GM12892 (cell line): ENCODE measurements around the gene RCCD1.

Source experiments
- DNase-seq: peaks from one replicate; pipeline ENCODE4 v3.0.0; 2011; ENCODE audit not compliant: insufficient read length
- FAIRE-seq: peaks from 2 replicates; lab custom pipeline; 2011; peaks lifted over from hg19 to GRCh38; lab: Jason Lieb, UNC
- POLR2A ChIP-seq: IDR thresholded peaks from 2 replicates; pipeline ENCODE4 v1.6.1; 2011; ENCODE audit warnings: low read depth, low read length, control low read depth
- POLR2AphosphoS5 ChIP-seq: IDR thresholded peaks from 2 replicates; pipeline ENCODE4 v1.6.1; 2011; ENCODE audit warnings: low read depth, low read length, control low read depth
- TAF1 ChIP-seq: IDR thresholded peaks from 2 replicates; pipeline ENCODE4 v1.6.1; 2011; ENCODE audit warnings: low read depth, mild to moderate bottlenecking, control low read depth, low read length, borderline replicate concordance

RCCD1 gene

GRCh38 chr15:90911906-90912769 is 42.5 kb upstream of the RCCD1 start:
- DNase-seq = no peak
- TF ChIP-seq POLR2A (no peak), TAF1 (no peak), POLR2AphosphoS5 (no peak)
- no peak for FAIRE-seq

GRCh38 chr15:90912770-90913075 is 42.0 kb upstream of the RCCD1 start:
- TF ChIP-seq POLR2A = no peak
- no peak for TF ChIP-seq TAF1
- no peak for TF ChIP-seq POLR2AphosphoS5
- DNase-seq (no peak), FAIRE-seq (no peak)

DNA sequence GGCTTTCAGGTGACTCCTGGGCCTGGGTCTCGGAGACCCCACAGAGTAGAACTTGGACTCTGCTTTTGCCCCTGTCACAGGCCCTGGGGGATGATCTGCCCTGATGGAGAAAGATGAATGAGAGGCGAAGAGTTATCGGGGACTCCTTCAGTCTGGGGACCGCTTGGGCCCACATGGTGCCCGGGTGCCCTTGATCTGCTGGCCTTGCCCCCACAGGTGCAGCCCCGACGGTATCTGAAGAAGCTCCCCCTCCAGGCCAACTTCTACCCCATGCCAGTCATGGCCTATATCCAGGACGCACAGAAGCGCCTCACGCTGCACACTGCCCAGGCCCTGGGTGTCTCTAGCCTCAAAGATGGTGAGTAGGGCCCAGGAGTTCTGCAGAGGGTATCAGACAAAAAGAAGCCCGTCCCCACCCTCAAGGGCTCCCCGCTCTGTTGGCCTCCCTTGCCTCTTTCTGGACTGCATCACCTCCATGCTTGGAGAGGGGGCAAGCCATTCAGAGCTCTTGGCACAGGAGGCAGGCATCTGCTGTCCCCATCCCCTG is 41.2 kb upstream of the RCCD1 start:
- FAIRE-seq (no peak), DNase-seq (no peak)
- TF ChIP-seq POLR2AphosphoS5 (no peak), POLR2A (no peak), TAF1 (no peak)

- TF ChIP-seq TAF1 (no peak), POLR2AphosphoS5 (no peak)
- no peak for DNase-seq
- no peak for FAIRE-seq
Observed at GRCh38 chr15:90914305-90915080, 40.2 kb upstream of the RCCD1 start.

DNA sequence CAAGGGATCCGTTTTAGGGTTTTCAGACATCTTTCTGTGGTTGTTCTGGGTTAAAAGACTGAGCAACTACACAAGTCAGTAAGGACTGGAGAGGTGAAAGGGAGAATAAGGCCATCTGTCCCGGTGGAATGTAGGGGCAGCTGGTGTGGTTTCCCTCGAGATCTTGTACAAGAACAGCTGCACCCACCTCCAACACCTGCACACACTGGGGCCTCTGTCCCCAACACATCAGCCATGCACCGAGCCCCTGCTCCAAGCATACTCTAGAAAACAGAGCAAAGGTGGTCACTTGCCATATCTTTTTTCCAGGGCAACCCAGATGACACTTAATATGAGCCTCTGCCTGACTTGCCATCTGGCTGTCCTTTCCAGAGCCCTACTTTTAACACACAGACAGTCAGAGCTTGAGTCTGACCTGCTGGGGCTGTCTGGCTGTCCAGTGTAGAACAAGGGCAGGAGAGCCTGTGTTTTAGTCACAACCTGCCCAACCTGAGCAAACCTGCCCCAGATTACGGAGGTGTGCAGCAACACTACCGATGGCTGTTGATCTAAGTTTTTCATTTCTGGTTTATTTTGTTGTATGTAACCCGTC is 39.4 kb upstream of the RCCD1 start:
- FAIRE-seq (no peak), DNase-seq (no peak)
- TF ChIP-seq POLR2AphosphoS5 (no peak), POLR2A (no peak), TAF1 (no peak)

DNA sequence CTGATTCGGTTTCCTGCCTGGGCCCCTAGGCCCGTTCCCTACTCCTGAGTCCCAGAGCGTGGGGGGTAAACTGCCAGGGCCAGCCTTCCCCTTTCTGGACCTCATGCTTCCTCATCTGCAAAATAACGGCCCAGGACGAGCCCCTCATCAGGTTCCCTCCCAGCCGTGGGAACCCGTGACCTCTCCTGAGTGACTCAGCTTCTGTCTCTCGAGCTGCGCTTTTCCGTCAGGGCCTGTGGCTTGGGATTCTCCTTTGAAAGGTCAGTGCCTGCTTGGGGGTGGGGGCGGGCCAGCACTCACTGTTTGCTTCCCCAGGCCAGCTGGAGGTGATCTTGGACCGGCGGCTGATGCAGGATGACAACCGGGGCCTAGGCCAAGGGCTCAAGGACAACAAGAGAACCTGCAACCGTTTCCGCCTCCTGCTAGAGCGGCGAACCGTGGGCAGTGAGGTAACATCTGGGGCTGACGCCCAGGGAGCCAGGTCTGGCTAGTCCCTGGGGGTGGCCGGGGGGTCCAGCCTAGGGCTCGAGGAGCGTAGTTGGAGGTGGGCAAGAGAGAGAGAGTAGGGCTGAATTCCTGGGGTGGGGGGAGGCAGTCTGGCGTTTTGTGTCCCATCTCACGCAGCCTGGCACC is 38.8 kb upstream of the RCCD1 start:
- DNase-seq = no peak
- TF ChIP-seq POLR2AphosphoS5 (no peak), TAF1 (no peak), POLR2A (no peak)
- no peak for FAIRE-seq

GRCh38 chr15:90916461-90916860 is 38.2 kb upstream of the RCCD1 start:
- FAIRE-seq = no peak
- no peak for DNase-seq
- TF ChIP-seq TAF1 (no peak), POLR2AphosphoS5 (no peak), POLR2A (no peak)

- TF ChIP-seq TAF1 (no peak), POLR2A (no peak), POLR2AphosphoS5 (no peak)
- FAIRE-seq (no peak), DNase-seq (no peak)
Observed at GRCh38 chr15:90917569-90917968, 37.1 kb upstream of the RCCD1 start.

DNA sequence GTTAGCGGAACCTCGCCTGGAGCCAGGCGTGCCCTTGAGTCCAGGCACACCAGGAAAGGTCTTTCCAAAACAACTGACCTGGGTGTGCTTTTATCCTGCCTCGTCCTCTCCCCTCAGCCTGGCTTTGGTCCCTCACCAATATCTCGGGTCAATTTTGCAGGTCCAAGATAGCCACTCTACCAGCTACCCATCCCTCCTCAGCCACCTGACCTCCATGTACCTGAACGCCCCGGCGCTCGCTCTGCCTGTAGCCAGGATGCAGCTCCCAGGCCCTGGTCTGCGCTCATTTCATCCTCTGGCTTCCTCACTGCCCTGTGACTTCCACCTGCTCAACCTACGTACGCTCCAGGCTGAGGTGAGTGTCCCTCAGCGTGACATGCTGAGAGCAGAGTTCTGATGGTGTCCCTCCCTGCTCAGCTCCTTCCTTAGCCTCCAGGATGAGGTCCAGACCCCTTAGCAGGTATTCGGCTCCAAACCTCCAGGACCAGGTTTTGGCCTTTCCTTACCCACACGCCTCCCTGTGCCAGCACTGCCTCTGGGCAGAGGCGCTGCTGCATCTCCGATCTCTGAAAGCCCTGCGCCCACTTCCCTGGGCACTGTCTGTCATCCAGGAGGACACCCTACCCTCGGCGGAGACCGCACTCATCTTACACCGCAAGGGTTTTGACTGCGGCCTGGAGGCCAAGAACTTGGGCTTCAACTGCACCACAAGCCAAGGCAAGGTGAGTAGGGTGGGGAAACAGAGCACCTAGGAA is 36.5 kb upstream of the RCCD1 start:
- no peak for TF ChIP-seq POLR2A
- TF ChIP-seq TAF1 = no peak
- no peak for TF ChIP-seq POLR2AphosphoS5
- FAIRE-seq (no peak), DNase-seq (no peak)

DNA sequence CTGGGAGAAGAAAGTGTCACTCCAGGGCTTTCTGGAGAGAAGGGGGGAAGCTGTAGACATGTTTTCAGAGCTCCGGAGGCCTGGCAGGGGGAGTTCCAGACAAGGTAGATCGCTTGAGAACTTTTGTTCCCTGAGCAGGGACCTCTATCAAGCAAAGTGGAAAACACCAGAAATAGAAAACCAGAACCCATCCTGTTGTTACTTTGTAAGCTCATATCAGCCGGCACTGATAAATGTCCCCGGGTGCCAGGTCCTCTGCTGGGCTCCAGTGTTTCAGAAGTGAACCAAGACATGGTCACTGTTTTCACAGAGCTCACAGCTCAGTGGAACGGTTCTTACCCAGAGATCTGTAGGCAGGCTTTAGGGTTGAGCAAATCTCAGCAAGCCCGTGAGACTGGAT is 35.8 kb upstream of the RCCD1 start:
- no peak for TF ChIP-seq POLR2AphosphoS5
- TF ChIP-seq POLR2A = no peak
- DNase-seq = no peak
- FAIRE-seq = no peak
